ENCODE data around the gene MBNL1. TPM values are rescaled to one million over a fixed set of nuclear protein-coding genes. Genes with fewer than 3 reads are reported as not detected.
"Not testable (repeated sequence)": the region's sequence is repeated elsewhere in the genome, so short reads cannot be mapped to it uniquely, and the experiment has no call there.

MBNL1 gene
- total and polyA plus RNA-seq, 5 donors = 52.7 to 160 (median 149) TPM

DNA sequence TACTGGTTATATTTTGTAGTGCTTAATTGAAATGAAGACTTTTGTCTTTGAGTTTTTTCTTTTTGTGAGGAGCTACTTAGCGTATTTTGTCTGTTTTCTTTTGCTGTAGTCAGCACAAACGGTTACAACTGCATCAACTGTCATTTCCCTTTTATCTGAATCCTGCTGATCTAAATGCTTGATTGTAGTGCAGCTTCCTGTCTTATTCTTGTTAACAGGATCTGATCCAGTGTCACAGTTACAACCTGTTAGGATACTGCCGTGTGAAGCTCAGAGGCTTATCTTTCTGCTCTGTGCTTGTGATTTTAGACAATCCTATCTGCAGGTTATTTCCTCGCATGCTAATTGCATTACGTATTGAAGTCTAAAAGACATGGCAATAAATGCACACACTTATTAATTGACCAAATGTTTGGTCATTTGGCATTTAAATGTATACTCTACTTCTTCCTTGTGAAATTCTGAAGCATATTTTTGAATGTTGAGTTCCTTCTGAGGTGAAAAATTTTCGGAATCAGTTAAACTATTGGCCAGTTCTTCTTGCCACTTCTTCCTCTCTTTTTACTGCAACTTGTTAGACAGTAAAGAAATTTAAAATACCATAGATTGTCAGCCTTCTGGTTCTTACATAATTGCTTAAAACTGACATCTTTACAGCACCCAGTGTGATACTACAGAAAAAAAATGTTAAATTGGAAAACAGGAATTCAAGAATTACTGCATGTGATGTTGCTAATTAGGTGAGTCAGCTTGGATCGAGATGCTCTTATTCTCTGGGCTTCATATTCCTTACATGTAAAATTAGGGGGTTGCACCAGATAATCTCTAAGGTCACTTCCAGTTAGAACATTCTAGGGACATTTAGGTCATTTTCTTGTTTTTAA is 168.2 kb downstream of the MBNL1 start:
- ATAC-seq (peak; percentile 50 to 62), DNase-seq (no peak)
- intact Hi-C loops (cut with DNase I) = loop anchor here in 2 of 4 donors (10.0 kb wide), 2 partner anchors 132 to 172 kb away; partner anchors contain the start of gene MBNL1 (in 1 of the 2)
- Histone ChIP-seq H3K9me3 (ENCODE audit: control insufficient read depth, low read length) (no peaks in the 10 kb centered on the region), H3K4me1 (ENCODE audit: control insufficient read depth, insufficient read depth, low read length) (no peaks in the 10 kb centered on the region), H3K27ac (ENCODE audit: low read length) (no peak overlapping the region), H3K27me3 (ENCODE audit: control insufficient read depth, insufficient read depth) (no peaks in the 10 kb centered on the region), H3K4me3 (ENCODE audit: low read length) (no peak overlapping the region)
- 40% methylated on average over 7 of the region's 7 CpGs for WGBS

DNA sequence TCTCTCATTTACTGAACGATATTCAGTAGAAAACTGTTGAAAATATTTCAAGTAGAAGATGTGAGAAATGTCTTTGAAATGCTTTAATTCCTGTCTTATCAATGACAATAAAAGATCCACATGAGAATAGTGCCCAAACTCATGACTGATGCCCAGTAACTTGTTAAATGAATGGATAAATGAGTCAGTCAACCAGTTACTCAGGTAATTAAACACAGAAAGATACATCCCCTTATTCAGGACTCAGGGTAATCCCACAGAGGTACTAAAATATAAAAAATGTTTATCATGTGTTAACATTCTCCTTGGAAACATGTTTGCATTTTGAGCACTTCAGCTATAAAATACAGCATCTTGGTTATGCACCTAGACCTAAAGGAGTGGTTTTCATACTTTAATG is 169.5 kb downstream of the MBNL1 start:
- intact Hi-C loops (cut with DNase I) = loop anchor here in 2 of 4 donors (10.0 kb wide), 2 partner anchors 133 to 173 kb away; partner anchors contain the start of gene MBNL1 (in 1 of the 2)
- Histone ChIP-seq H3K4me1 (ENCODE audit: control insufficient read depth, insufficient read depth, low read length) (no peaks in the 10 kb centered on the region), H3K27ac (ENCODE audit: low read length) (no peak overlapping the region), H3K9me3 (ENCODE audit: control insufficient read depth, low read length) (no peaks in the 10 kb centered on the region), H3K4me3 (ENCODE audit: low read length) (no peak overlapping the region), H3K27me3 (ENCODE audit: control insufficient read depth, insufficient read depth) (no peaks in the 10 kb centered on the region)
- 71% methylated on average over 1 of the region's 1 CpG for WGBS
- ATAC-seq (no peak), DNase-seq (no peak)

DNA sequence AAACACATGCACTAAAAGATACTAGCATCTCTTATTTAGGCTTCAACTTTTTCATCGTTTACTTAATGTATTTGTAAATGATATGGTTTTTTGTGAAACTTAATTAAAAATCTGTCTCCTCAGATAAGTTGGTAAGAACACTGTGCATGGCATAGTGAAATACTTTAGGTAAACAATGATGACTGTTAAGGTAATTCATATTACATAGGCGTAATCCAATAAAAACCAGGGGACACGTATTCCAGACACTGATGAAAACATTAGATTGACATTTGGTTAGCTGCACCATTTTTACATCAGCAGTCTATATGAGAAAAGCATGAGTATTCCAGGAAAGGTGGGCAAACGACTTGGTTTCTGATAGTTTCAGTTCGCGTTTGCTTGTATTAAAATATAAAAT is 170.0 kb downstream of the MBNL1 start:
- 70% methylated on average over 6 of the region's 6 CpGs for WGBS
- Histone ChIP-seq H3K27me3 (ENCODE audit: control insufficient read depth, insufficient read depth) (no peaks in the 10 kb centered on the region), H3K27ac (ENCODE audit: low read length) (no peak overlapping the region), H3K4me1 (ENCODE audit: control insufficient read depth, insufficient read depth, low read length) (no peaks in the 10 kb centered on the region), H3K9me3 (ENCODE audit: control insufficient read depth, low read length) (no peaks in the 10 kb centered on the region), H3K4me3 (ENCODE audit: low read length) (no peak overlapping the region)
- DNase-seq = no peak
- no peak for ATAC-seq
- intact Hi-C loops (cut with DNase I) = loop anchor here in 2 of 4 donors (10.0 kb wide), 2 partner anchors 134 to 174 kb away; partner anchors contain the start of gene MBNL1 (in 1 of the 2)

DNA sequence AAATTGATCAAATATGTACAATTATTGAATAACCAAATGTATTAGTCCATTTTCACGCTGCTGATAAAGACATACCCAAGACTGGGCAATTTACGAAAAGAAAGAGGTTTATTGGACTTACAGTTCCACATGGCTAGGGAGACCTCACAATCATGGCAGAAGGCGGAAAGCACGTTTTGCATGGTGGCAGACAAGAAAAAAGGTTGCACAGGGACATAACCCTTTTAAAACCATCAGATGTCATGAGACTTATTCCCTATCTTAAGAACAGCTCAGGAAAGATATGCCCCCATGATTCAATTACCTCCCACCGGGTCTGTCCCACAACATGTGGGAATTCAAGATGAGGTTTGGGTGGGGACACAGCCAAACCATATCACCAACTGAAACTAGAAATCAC is 171.5 kb downstream of the MBNL1 start:
- DNase-seq; H3K4me3 ChIP-seq (ENCODE audit: low read length); ATAC-seq; H3K27me3 ChIP-seq (ENCODE audit: control insufficient read depth, insufficient read depth); H3K4me1 ChIP-seq (ENCODE audit: control insufficient read depth, insufficient read depth, low read length); H3K27ac ChIP-seq (ENCODE audit: low read length); H3K9me3 ChIP-seq (ENCODE audit: control insufficient read depth, low read length): not testable (repeated sequence)
- intact Hi-C loops (cut with DNase I) = loop anchor here in 3 of 4 donors (5.0 to 10.0 kb wide), 3 partner anchors 175 to 365 kb away; partner anchors contain the start of gene MBNL1 (in 2 of the 3)
- 91% methylated on average over 5 of the region's 5 CpGs for WGBS

DNA sequence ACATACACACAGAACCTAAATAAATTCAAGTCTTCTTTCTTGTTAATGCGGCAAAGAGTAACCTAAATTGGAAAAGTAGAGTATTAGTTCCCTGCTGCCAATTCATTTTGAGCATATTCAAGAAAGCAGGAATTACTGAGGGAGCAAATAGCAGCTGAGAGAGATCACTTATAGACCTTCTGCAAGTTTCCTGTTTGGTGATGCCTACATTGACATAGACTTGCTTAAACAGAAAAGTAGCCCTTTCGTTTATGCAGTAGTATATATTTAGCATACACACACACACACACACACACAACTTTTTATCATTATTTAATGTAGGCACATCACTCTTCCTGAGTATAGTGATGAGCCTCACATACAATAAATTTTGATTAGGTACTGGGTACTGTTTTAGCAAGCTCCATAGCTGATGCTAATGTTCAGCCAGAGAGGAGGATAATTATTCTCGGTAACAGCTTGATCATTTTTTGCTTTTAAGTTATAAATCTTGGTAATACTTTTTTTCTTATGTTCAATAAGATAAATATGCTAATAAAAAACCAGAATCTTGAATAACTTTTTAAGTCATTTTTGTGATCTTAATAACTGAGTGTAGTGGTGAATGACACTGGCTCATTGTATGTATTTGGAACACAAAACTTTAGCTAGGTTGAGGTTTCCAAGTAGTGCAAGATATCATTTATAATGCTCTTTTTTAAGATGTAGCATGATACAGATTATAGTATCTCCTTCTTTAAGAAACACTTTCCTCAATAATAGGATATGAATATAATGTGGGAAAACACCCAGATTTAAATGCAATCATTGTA is 174.7 kb downstream of the MBNL1 start:
- DNase-seq = no peak
- H3K4me1 ChIP-seq (ENCODE audit: control insufficient read depth, insufficient read depth, low read length) = no peaks in the 10 kb centered on the region
- no peak overlapping the region for H3K4me3 ChIP-seq (ENCODE audit: low read length)
- no peak overlapping the region for H3K27ac ChIP-seq (ENCODE audit: low read length)
- peak; percentile 18 to 31 for ATAC-seq
- WGBS = 45% methylated on average over 3 of the region's 3 CpGs
- intact Hi-C loops (cut with DNase I) = loop anchor here in 3 of 4 donors (5.0 to 10.0 kb wide), 3 partner anchors 179 to 369 kb away; partner anchors contain the start of gene MBNL1 (in 2 of the 3)
- no peaks in the 10 kb centered on the region for H3K9me3 ChIP-seq (ENCODE audit: control insufficient read depth, low read length)
- no peaks in the 10 kb centered on the region for H3K27me3 ChIP-seq (ENCODE audit: control insufficient read depth, insufficient read depth)

DNA sequence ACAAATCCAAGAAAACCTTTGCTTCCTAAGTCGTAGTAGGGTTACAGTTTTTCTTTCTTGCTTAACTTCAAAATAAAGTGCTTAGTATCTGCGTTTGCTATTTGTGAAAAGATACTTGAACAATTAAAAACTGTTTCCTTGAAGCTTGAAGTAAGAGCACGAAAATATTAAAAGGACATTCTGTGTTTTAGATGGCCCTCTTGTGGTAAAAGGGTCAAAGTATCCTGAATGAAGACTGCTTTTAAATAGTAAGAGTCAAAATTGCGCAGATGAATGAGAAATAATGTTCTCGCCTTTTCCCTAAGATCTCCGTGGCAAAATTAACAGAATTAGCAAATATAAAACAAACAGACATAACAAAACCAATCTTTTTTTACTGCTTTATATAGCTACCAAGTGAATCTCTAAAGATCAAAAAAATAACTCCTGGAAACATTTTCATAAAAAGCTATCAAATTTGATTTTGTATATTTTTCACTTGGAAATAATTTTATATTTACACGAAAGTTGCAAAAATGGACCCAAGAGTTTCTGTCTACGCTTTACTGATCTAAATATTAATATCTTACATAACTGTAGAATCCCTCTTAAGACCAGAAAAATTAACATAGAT is 175.4 kb downstream of the MBNL1 start:
- ATAC-seq (peak; percentile 53 to 55), DNase-seq (no peak)
- intact Hi-C loops (cut with DNase I) = loop anchor here in 3 of 4 donors (5.0 to 10.0 kb wide), 3 partner anchors 179 to 369 kb away; partner anchors contain the start of gene MBNL1 (in 2 of the 3)
- no peak overlapping the region for H3K4me3 ChIP-seq (ENCODE audit: low read length)
- no peak overlapping the region for H3K27ac ChIP-seq (ENCODE audit: low read length)
- H3K4me1 ChIP-seq (ENCODE audit: control insufficient read depth, insufficient read depth, low read length) = no peaks in the 10 kb centered on the region
- 26% methylated on average over 8 of the region's 8 CpGs for WGBS
- no peaks in the 10 kb centered on the region for H3K27me3 ChIP-seq (ENCODE audit: control insufficient read depth, insufficient read depth)
- no peaks in the 10 kb centered on the region for H3K9me3 ChIP-seq (ENCODE audit: control insufficient read depth, low read length)

DNA sequence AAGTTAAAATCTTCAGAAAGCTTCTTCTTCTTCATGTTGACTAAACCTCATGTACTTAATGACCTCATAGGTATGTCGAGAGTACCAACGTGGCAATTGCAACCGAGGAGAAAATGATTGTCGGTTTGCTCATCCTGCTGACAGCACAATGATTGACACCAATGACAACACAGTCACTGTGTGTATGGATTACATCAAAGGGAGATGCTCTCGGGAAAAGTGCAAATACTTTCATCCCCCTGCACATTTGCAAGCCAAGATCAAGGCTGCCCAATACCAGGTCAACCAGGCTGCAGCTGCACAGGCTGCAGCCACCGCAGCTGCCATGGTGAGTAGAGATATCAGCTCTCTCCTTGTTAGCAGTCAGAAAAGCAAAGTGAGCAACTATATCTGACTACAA is 176.5 kb downstream of the MBNL1 start:
- Histone ChIP-seq H3K27ac (ENCODE audit: low read length) (no peak overlapping the region), H3K27me3 (ENCODE audit: control insufficient read depth, insufficient read depth) (no peaks in the 10 kb centered on the region), H3K9me3 (ENCODE audit: control insufficient read depth, low read length) (no peaks in the 10 kb centered on the region), H3K4me3 (ENCODE audit: low read length) (no peak overlapping the region), H3K4me1 (ENCODE audit: control insufficient read depth, insufficient read depth, low read length) (no peaks in the 10 kb centered on the region)
- no peak for DNase-seq
- intact Hi-C loops (cut with DNase I) = loop anchor here in 3 of 4 donors (10.0 kb wide), 2 partner anchors 180 to 370 kb away; partner anchors contain the start of gene MBNL1 (in 2 of the 3)
- ATAC-seq = peak in 1 of 2 donors; percentile 33
- WGBS = 58% methylated on average over 6 of the region's 6 CpGs

DNA sequence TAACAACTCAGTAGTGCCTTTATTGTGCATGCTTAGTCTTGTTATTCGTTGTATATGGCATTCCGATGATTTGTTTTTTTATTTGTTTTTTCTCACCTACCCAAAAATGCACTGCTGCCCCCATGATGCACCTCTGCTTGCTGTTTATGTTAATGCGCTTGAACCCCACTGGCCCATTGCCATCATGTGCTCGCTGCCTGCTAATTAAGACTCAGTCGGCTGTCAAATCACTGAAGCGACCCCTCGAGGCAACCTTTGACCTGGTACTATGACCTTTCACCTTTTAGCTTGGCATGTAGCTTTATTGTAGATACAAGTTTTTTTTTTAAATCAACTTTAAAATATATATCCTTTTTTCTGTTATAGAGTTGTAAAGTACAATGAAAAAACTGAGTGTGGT is 177.8 kb downstream of the MBNL1 start:
- Histone ChIP-seq H3K27me3 (ENCODE audit: control insufficient read depth, insufficient read depth) (no peaks in the 10 kb centered on the region), H3K4me3 (ENCODE audit: low read length) (no peak overlapping the region), H3K27ac (ENCODE audit: low read length) (no peak overlapping the region), H3K9me3 (ENCODE audit: control insufficient read depth, low read length) (no peaks in the 10 kb centered on the region), H3K4me1 (ENCODE audit: control insufficient read depth, insufficient read depth, low read length) (no peaks in the 10 kb centered on the region)
- ATAC-seq = no peak
- DNase-seq = peak in 1 of 3 donors; percentile 68
- intact Hi-C loops (cut with DNase I) = loop anchor here in 3 of 4 donors (10.0 kb wide), 2 partner anchors 182 to 372 kb away; partner anchors contain the start of gene MBNL1 (in 2 of the 3)
- WGBS = 69% methylated on average over 7 of the region's 7 CpGs

DNA sequence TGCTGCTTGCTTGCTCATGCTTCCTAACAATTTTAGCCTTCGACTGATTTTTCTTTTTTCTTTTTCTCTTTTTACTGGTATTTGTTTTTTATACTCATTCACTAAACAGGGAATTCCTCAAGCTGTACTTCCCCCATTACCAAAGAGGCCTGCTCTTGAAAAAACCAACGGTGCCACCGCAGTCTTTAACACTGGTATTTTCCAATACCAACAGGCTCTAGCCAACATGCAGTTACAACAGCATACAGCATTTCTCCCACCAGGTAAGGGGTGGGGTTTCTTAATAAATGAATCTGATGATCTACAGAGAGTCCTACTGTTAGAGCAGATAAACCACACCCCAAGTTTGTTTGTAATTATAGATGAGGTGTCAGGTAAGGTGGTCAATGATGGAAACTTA is 178.8 kb downstream of the MBNL1 start:
- H3K4me1 ChIP-seq (ENCODE audit: control insufficient read depth, insufficient read depth, low read length) = no peaks in the 10 kb centered on the region
- WGBS = 74% methylated on average over 3 of the region's 3 CpGs
- H3K9me3 ChIP-seq (ENCODE audit: control insufficient read depth, low read length) = no peaks in the 10 kb centered on the region
- no peak overlapping the region for H3K4me3 ChIP-seq (ENCODE audit: low read length)
- H3K27ac ChIP-seq (ENCODE audit: low read length) = no peak overlapping the region
- intact Hi-C loops (cut with DNase I) = loop anchor here in 3 of 4 donors (10.0 kb wide), 2 partner anchors 183 to 373 kb away; partner anchors contain the start of gene MBNL1 (in 2 of the 3)
- ATAC-seq (no peak), DNase-seq (no peak)
- H3K27me3 ChIP-seq (ENCODE audit: control insufficient read depth, insufficient read depth) = no peaks in the 10 kb centered on the region

DNA sequence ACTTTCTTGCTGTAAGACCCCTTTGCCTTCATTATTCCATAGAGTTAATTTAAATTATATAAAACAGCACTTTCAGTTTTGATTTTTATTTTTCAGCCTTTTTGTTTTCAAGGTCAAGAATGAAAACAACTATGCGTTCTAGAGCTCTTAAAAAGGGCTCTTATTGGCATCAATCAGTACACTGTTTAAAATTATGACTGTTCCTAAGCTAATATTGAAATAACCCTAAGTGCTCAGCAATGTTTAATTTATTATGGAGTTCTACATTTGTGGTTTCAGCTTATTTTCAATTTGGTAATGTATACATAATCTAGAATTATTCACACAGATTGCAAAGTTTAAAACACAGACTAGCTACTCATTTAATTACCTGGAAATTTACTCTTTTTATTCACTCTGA is 179.4 kb downstream of the MBNL1 start:
- Histone ChIP-seq H3K9me3 (ENCODE audit: control insufficient read depth, low read length) (no peaks in the 10 kb centered on the region), H3K4me1 (ENCODE audit: control insufficient read depth, insufficient read depth, low read length) (no peaks in the 10 kb centered on the region), H3K27ac (ENCODE audit: low read length) (no peak overlapping the region), H3K4me3 (ENCODE audit: low read length) (no peak overlapping the region), H3K27me3 (ENCODE audit: control insufficient read depth, insufficient read depth) (no peaks in the 10 kb centered on the region)
- DNase-seq (no peak), ATAC-seq (no peak)
- intact Hi-C loops (cut with DNase I) = loop anchor here in 3 of 4 donors (10.0 kb wide), 2 partner anchors 183 to 373 kb away; partner anchors contain the start of gene MBNL1 (in 2 of the 3)
- 78% methylated on average over 1 of the region's 1 CpG for WGBS
